Measurements from ENCODE around the gene RPTOR.

Gene RPTOR

DNA sequence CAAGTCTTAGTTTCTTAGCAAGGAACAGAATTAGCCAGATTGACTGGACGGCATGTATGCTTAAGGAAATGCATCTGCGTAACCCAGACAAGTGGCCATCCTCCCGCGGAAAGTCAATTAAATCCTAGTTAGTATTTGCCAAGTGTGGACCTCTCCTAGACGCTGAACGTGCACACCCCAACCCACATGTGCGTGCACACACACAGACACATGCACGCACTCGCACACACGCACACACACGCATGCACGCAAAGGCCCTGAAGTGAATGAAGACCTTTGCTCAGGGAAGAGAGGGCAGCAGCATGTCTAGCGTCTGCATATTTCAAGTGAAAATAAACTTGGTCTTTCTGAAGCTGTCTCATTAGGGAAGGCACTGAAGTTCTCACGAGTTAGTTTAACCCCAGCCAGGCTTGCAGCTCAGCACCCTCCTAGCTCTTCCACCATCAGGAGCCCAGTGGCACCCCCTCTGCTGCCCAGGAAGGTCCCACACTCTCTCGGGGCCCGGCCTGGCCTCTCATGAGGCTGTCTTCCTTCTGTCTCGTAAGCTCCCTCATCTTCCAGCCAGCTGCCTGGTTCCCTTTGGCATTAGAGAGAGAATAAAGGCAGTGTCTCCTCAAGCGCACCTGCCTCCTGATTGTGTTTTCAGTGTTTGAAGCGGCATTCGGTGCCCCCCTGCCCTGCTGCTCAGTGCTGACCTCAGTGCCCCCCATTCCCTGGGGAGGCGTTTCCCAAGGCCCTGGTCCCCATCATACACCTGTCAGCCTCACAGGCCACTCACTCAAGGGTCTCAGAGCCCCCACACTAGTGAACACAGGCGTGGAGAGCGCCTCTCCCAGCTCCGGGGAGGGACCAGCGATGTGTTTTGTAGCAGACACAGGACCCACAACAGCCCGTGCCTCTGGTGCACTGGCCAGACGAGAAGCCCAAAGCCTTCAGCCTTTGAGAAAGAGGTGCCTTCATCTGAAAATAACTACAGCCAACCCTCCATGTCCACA is 394.8 kb downstream of the RPTOR start:
- H3K36me3 ChIP-seq (ENCODE audit: control insufficient read depth, insufficient read depth, low read length): no peaks in the 10 kb centered on the region
- no peak overlapping the region for H3K27ac ChIP-seq (ENCODE audit: low read depth, low read length)
- no peaks in the 10 kb centered on the region for H3K27me3 ChIP-seq (ENCODE audit: control insufficient read depth, insufficient read depth, low read length)
- peaks cover 30% of the 10 kb centered on the region for H3K4me1 ChIP-seq (ENCODE audit: control insufficient read depth, insufficient read depth, low read length)
- H3K4me3 ChIP-seq (ENCODE audit: low read length): no peak overlapping the region
- no peak overlapping the region for H3K9ac ChIP-seq (ENCODE audit: low read length)

DNA sequence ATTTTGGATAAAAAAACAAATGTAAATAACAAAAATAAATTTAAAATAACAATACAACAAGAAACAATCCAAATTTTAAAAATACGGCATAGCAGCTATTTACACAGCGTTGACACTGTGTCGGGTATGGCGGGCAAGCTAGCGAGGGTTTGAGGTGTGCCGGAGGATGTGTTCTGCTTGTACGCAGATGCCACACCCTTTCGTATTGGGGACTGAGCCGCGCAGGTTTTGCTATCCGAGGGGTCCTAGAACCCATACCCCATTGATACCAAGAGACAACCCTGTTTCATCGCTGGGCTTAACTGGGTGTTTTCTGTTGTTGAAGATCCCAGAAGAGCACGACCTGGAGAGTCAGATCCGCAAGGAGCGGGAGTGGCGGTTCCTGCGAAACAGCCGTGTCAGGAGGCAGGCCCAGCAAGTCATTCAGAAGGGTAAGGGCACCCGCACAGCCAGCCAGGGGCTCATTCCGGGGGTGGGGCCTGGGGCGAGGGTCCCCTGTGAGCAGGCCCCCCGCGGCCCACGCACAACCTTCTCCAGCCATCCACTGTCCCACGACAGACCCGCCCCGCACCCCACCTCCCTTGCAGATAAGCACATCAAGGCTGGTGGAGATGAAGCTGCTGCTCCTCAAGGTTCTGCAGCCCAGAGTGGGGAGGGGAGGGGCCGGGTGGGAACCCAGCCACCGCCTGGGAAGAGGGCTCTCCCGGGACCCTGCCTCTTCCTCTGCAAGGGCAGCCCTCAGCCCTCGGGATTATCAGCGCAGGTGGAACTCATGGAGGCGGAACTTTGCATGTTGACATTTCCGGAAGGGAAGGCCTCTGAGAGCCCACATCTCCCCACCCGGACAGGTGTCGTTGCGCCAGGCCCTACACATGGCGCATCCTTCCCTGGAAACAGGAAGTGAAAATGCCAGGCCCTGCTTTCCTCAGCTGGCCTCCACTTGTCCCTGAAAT is 395.8 kb downstream of the RPTOR start:
- Histone ChIP-seq H3K4me3 (ENCODE audit: low read length) (no peak overlapping the region), H3K4me1 (ENCODE audit: control insufficient read depth, insufficient read depth, low read length) (peaks cover 30% of the 10 kb centered on the region), H3K27me3 (ENCODE audit: control insufficient read depth, insufficient read depth, low read length) (no peaks in the 10 kb centered on the region), H3K36me3 (ENCODE audit: control insufficient read depth, insufficient read depth, low read length) (no peaks in the 10 kb centered on the region), H3K9ac (ENCODE audit: low read length) (no peak overlapping the region), H3K27ac (ENCODE audit: low read depth, low read length) (no peak overlapping the region)

DNA sequence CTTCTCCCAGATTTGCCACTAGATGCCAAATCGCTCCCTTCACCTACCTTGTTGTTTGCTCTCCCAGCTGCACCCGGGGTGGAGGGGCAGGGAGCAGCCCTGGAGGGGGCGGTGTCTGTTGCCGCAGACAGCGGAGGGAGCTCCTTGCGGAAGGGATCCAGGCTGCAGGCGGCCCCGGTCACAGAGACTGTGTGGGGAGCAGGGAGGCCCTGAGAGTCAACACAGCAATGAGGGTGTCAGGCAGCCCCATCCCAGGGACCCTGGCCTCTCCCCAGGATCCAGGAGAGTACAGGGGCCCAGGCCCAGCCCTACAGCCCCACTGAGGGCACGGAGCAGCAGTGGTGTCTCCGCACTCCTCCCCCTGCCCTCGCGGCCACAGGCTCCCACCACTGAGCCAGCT is 396.5 kb downstream of the RPTOR start:
- no peaks in the 10 kb centered on the region for H3K36me3 ChIP-seq (ENCODE audit: control insufficient read depth, insufficient read depth, low read length)
- peaks cover 30% of the 10 kb centered on the region for H3K4me1 ChIP-seq (ENCODE audit: control insufficient read depth, insufficient read depth, low read length)
- peak overlapping the region; percentile 97 for H3K27ac ChIP-seq (ENCODE audit: low read depth, low read length)
- no peaks in the 10 kb centered on the region for H3K27me3 ChIP-seq (ENCODE audit: control insufficient read depth, insufficient read depth, low read length)
- no peak overlapping the region for H3K4me3 ChIP-seq (ENCODE audit: low read length)
- no peak overlapping the region for H3K9ac ChIP-seq (ENCODE audit: low read length)

DNA sequence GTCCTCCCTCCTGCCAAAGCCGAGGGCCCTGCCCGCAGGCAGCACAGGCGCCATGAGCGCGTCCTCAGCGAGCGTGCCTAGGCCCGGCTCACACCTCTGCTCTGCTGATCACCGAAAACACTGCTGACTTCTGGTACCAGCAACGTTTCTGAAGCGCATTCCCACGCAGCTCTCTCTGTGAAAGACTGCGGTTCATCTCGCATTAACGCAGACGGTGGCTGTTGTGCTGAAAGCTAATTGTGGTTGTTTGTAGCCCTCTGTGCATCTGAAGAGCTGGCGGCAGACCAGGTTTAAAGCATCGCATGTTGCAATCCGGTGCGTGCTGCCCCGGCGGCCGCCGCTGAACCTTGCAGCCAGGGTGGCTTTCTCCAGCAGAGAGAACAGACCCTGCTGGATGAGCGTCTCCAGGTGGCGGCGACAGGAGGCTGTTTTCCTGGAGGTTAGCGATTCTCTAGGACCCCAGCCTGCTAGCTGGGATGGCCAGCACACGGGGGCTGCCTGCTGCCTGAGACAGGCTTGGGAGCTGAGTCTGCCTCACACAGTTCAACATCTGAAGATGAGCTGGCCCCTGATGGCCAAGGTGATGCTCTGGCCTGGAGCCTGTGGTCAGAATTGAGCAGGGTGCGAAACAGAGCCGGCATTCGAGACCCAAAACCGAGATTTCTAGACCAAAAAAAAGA is 397.2 kb downstream of the RPTOR start:
- no peaks in the 10 kb centered on the region for H3K36me3 ChIP-seq (ENCODE audit: control insufficient read depth, insufficient read depth, low read length)
- H3K9ac ChIP-seq (ENCODE audit: low read length): no peak overlapping the region
- H3K4me1 ChIP-seq (ENCODE audit: control insufficient read depth, insufficient read depth, low read length): peaks cover 30% of the 10 kb centered on the region
- H3K27ac ChIP-seq (ENCODE audit: low read depth, low read length): peak overlapping the region; percentile 97
- H3K27me3 ChIP-seq (ENCODE audit: control insufficient read depth, insufficient read depth, low read length): no peaks in the 10 kb centered on the region
- H3K4me3 ChIP-seq (ENCODE audit: low read length): no peak overlapping the region

DNA sequence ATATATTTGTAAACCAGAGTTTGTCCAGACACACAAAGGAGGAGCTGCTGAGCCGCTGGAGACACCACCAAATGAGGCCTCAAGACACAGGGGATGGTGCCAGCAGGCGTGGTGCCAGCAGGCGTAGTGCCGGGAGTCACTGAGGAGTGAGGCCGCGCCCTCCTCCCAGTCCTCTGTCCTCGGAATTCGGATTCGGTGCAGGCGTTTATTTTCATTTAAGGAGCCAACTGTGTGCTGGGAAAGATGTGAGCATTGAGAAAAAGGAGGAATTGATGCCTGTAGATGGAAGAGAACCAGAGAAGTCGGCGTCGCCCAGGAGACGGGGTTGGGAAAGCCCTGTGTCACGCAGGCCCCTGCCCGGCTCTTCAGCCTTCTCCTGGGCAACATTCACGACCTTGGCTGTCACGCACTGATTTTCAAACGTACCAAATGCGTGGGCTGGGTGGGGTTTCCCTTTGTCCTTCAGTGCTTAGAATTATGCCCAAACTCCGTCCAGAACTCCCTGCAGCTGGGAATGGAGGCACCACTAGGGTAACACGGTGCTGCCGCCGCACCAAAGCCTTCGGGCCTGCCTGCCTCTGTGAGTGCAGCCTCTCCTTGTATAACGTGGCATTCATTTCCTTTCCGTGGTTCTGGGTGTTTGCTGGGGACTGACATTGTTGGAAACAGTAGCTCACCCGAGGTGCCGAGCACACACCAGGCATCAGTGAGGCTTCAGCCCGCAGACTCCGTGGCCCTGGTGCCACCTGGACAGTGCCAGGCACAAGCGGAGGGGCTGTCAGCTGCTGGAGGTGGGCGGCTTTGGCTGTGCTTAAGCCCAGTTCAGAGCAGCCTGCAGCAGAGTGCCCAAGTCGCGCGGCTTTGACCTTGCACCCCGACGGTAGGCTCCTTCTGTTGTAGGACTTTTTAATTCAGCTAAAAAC is 398.0 kb downstream of the RPTOR start:
- H3K27me3 ChIP-seq (ENCODE audit: control insufficient read depth, insufficient read depth, low read length): no peaks in the 10 kb centered on the region
- H3K4me3 ChIP-seq (ENCODE audit: low read length): no peak overlapping the region
- H3K27ac ChIP-seq (ENCODE audit: low read depth, low read length): peak overlapping the region; percentile 97
- peaks cover 3% of the 10 kb centered on the region for H3K36me3 ChIP-seq (ENCODE audit: control insufficient read depth, insufficient read depth, low read length)
- peaks cover 30% of the 10 kb centered on the region for H3K4me1 ChIP-seq (ENCODE audit: control insufficient read depth, insufficient read depth, low read length)
- peak overlapping the region; percentile 64 for H3K9ac ChIP-seq (ENCODE audit: low read length)

DNA sequence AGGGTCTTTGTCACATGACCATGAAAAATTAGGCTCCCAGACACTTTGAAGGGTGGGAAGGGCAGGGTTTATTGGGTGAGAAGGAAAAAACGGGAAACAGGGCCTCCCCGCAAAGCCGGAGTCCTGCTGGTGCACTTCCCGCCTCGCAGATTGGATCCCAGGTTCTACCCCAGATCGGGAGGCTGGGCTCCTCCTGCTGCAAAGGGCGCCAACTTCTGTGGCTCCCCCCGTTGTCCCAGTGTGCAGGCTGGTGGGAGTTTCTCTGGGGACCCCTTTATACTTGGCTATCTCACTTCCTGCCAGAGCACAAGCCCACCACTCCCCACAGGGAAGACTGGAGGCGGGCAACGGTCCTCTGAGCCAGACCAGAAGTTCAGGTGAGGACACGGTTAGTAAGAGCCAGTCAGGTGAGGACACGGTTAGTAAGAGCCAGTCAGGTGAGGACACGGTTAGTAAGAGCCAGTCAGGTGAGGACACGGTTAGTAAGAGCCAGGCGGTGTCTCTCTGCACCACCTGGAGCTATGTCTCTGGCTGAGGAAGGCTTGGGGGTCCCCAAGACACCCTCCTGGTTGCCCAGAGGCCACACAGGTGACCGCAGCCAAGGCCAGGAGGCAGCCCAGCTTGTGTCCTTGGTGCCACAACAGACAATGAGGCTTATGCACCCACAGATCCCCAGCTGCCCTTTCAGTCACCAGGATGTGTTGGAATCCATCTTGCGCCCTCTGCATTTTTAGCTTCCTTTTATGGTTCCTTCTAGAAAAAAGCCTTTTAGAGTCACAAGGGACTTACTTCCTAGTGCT is 398.9 kb downstream of the RPTOR start:
- Histone ChIP-seq H3K4me3 (ENCODE audit: low read length) (no peak overlapping the region), H3K36me3 (ENCODE audit: control insufficient read depth, insufficient read depth, low read length) (peaks cover 3% of the 10 kb centered on the region), H3K27me3 (ENCODE audit: control insufficient read depth, insufficient read depth, low read length) (no peaks in the 10 kb centered on the region), H3K9ac (ENCODE audit: low read length) (no peak overlapping the region), H3K27ac (ENCODE audit: low read depth, low read length) (peak overlapping the region; percentile 97), H3K4me1 (ENCODE audit: control insufficient read depth, insufficient read depth, low read length) (peaks cover 30% of the 10 kb centered on the region)

DNA sequence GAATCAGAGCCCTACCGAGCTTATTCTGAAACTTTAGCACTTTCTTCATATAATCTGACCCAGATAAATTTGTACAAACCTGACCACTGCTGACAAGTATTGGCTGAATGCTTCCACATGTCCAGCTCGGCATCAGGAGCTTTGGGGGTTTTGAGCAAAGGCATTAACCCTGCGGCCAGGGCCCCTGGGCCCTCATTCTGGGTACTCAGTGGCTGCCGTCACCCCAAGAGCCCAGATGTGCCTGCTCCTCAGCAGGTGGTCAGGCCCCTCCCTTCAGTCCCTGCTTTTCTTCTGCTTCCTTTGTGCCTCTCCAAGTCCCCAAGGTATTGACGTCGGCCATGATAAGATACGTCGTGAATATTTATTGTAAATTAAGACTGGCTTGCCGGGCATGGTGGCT is 399.7 kb downstream of the RPTOR start:
- peak overlapping the region; percentile 97 for H3K27ac ChIP-seq (ENCODE audit: low read depth, low read length)
- no peak overlapping the region for H3K9ac ChIP-seq (ENCODE audit: low read length)
- no peaks in the 10 kb centered on the region for H3K27me3 ChIP-seq (ENCODE audit: control insufficient read depth, insufficient read depth, low read length)
- no peak overlapping the region for H3K4me3 ChIP-seq (ENCODE audit: low read length)
- peaks cover 33% of the 10 kb centered on the region for H3K4me1 ChIP-seq (ENCODE audit: control insufficient read depth, insufficient read depth, low read length)
- H3K36me3 ChIP-seq (ENCODE audit: control insufficient read depth, insufficient read depth, low read length): peaks cover 3% of the 10 kb centered on the region

DNA sequence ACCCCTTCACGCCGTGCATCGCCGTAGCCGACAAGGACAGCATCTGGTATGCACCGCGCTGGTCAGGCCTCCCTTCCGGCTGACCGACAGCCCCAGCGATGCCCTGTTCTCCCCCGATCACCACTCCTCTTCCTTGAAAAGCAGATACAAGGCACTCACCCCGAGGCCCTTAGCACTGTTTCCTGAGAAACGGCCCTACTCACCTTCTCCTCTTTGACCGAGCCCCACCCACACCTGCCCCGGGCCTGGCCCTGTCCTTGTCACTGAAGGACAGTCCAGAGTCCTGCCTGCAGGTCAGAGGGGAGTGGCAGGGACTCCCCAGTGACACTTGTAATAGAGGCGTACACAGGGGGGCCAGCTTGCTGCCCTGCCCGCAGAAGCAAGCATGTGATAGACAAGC is 401.1 kb downstream of the RPTOR start:
- Histone ChIP-seq H3K9ac (ENCODE audit: low read length) (no peak overlapping the region), H3K4me1 (ENCODE audit: control insufficient read depth, insufficient read depth, low read length) (peaks cover 35% of the 10 kb centered on the region), H3K27ac (ENCODE audit: low read depth, low read length) (no peak overlapping the region), H3K27me3 (ENCODE audit: control insufficient read depth, insufficient read depth, low read length) (no peaks in the 10 kb centered on the region), H3K36me3 (ENCODE audit: control insufficient read depth, insufficient read depth, low read length) (peaks cover 3% of the 10 kb centered on the region), H3K4me3 (ENCODE audit: low read length) (no peak overlapping the region)

DNA sequence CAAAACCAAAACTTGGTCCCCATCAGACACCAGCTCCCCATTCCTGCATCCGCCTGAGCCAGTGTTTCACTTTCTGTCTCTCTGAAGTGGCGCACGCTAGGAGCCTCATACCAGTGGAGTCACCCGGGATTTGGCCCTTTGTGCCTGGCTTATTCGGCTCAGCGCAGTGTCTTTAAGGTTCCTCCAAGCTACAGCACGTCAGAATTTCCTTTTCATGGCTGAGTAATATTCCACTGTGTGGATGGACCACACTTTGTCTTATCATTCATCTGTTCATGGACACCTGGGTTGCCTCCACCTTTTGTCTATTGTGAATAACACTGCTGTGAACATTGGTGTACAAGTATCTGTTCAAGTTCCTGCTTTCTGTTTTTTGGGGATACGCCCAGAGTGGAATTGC is 401.8 kb downstream of the RPTOR start:
- no peak overlapping the region for H3K27ac ChIP-seq (ENCODE audit: low read depth, low read length)
- H3K9ac ChIP-seq (ENCODE audit: low read length): no peak overlapping the region
- H3K27me3 ChIP-seq (ENCODE audit: control insufficient read depth, insufficient read depth, low read length): no peaks in the 10 kb centered on the region
- H3K4me1 ChIP-seq (ENCODE audit: control insufficient read depth, insufficient read depth, low read length): peaks cover 33% of the 10 kb centered on the region
- peaks cover 3% of the 10 kb centered on the region for H3K36me3 ChIP-seq (ENCODE audit: control insufficient read depth, insufficient read depth, low read length)
- H3K4me3 ChIP-seq (ENCODE audit: low read length): no peak overlapping the region

DNA sequence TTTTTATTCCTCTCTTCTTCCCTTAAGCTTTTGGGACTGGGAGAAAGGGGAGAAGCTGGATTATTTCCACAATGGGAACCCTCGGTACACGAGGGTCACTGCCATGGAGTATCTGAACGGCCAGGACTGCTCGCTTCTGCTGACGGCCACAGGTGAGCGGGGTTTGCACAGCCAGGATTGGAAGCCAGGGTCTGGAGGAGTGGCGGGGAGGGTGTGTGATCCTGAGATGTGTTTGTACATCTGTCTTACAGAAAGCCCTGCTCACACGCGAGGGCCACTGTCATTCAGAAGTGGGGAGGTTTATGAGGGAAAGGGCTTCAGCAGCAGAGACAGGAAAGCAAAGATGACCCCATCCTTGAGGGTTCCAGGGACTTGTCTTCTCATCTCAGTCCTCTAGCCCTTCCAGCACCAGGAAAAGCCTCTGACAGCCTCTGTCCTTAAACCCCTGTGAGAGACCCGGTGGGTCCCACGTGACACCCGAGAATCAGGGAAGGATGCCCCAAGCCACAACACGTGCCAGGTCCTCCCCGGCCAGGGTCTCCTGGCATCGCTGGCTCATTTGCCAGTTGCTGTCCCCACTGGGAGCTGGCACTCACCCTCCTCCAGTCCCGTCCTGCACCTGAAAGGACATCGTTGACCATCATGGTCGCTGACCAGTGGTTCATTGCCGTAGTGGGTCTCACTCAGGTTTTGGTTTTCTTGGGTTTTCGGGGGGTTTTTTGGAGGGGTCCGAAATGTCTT is 402.7 kb downstream of the RPTOR start:
- H3K4me3 ChIP-seq (ENCODE audit: low read length): no peak overlapping the region
- no peaks in the 10 kb centered on the region for H3K27me3 ChIP-seq (ENCODE audit: control insufficient read depth, insufficient read depth, low read length)
- H3K4me1 ChIP-seq (ENCODE audit: control insufficient read depth, insufficient read depth, low read length): peaks cover 24% of the 10 kb centered on the region
- no peak overlapping the region for H3K27ac ChIP-seq (ENCODE audit: low read depth, low read length)
- no peak overlapping the region for H3K9ac ChIP-seq (ENCODE audit: low read length)
- peaks cover 10% of the 10 kb centered on the region for H3K36me3 ChIP-seq (ENCODE audit: control insufficient read depth, insufficient read depth, low read length)

Data from rectal smooth muscle tissue (tissue), 1 donor.